ENCODE measurements around the gene YTHDF2.

Gene YTHDF2

GRCh38 chr1:28801461-28801860, 64.7 kb downstream of the YTHDF2 start:
- DNase-seq (ENCODE audit: low read depth), result no peak

- peak; percentile 50 for DNase-seq (ENCODE audit: low read depth)
Observed at GRCh38 chr1:28803051-28803450, 66.3 kb downstream of the YTHDF2 start.

GRCh38 chr1:28803662-28804061, 66.9 kb downstream of the YTHDF2 start:
- no peak for DNase-seq (ENCODE audit: low read depth)

- no peak for DNase-seq (ENCODE audit: low read depth)
Observed at GRCh38 chr1:28804071-28804470, 67.3 kb downstream of the YTHDF2 start.

- DNase-seq (ENCODE audit: low read depth), result no peak
Observed at GRCh38 chr1:28807046-28807445, 70.3 kb downstream of the YTHDF2 start.

- no peak for DNase-seq (ENCODE audit: low read depth)
Observed at GRCh38 chr1:28807986-28808385, 71.2 kb downstream of the YTHDF2 start.

- DNase-seq (ENCODE audit: low read depth), result no peak
Observed at GRCh38 chr1:28811369-28811765, 74.6 kb downstream of the YTHDF2 start.

GRCh38 chr1:28811766-28812668, 75.3 kb downstream of the YTHDF2 start, which contains the start of gene OPRD1:
Gene OPRD1, plus strand, starts transcription at chr1:28812170. Its CDS starts 214 bp downstream, at chr1:28812384.
- no peak for DNase-seq (ENCODE audit: low read depth)

GRCh38 chr1:28812669-28813468, 76.1 kb downstream of the YTHDF2 start:
- DNase-seq (ENCODE audit: low read depth), result no peak

- no peak for DNase-seq (ENCODE audit: low read depth)
Observed at GRCh38 chr1:28813931-28814465, 77.3 kb downstream of the YTHDF2 start.

- DNase-seq (ENCODE audit: low read depth), result no peak
Observed at GRCh38 chr1:28815533-28816185, 78.9 kb downstream of the YTHDF2 start.

- no peak for DNase-seq (ENCODE audit: low read depth)
Observed at GRCh38 chr1:28817133-28817532, 80.4 kb downstream of the YTHDF2 start.

GRCh38 chr1:28819020-28819419, 82.3 kb downstream of the YTHDF2 start:
- no peak for DNase-seq (ENCODE audit: low read depth)

All from EH (cell line).